DND-41 (cell line): ENCODE results near the gene AKT3.

Source experiments
- CTCF ChIP-seq: IDR thresholded peaks from 2 replicates; pipeline ENCODE4 v1.5.1; 2012; ENCODE audit warnings: borderline replicate concordance, low read length, moderate library complexity, mild to moderate bottlenecking; ENCODE audit not compliant: poor library complexity, severe bottlenecking; ENCODE audit errors: extremely low read depth
- EZH2 ChIP-seq: IDR thresholded peaks from 3 replicates; pipeline ENCODE4 v1.6.1; 2012; ENCODE audit warnings: borderline replicate concordance, low read depth, mild to moderate bottlenecking, moderate library complexity, low read length, inconsistent platforms; ENCODE audit not compliant: severe bottlenecking

DNA sequence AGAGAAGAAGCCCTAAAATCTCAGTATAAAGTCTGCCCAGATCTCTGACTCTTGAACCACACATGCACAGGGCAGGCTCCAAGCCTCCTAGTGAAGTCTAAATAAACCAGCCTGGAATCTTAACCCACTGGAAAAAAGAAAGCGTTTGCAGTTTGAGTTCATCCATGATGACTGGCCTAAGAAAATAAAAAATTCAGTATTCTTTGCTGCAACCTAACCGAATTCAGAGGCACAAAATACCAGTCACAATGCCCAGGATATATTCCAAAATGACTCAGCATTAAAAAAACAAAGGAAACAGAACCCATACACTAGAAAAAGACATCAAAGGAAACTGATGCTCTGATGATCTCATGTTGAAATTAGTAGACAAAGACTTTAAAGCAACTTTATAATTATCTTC is 325.0 kb downstream of the AKT3 start:
- TF ChIP-seq CTCF (no peak), EZH2 (no peak)
